Stimulated activated CD4-positive, alpha-beta T cell treated with anti-CD3 and anti-CD28 coated beads, TNF-alpha, amount 100 ng/mL, for 1 hour (primary cell): ENCODE results near the gene BTBD17.
"Not testable (repeated sequence)": the region's sequence is repeated elsewhere in the genome, so short reads cannot be mapped to it uniquely, and the experiment has no call there.

Experiments
- DNase-seq, 3 donors: peaks; one replicate each; pipeline ENCODE4 v3.0.0-alpha.2; 2020; ENCODE audit warnings: low read depth in 3 of 3, low spot score in 1 of 3

BTBD17 gene, protein sequence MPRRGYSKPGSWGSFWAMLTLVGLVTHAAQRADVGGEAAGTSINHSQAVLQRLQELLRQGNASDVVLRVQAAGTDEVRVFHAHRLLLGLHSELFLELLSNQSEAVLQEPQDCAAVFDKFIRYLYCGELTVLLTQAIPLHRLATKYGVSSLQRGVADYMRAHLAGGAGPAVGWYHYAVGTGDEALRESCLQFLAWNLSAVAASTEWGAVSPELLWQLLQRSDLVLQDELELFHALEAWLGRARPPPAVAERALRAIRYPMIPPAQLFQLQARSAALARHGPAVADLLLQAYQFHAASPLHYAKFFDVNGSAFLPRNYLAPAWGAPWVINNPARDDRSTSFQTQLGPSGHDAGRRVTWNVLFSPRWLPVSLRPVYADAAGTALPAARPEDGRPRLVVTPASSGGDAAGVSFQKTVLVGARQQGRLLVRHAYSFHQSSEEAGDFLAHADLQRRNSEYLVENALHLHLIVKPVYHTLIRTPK

GRCh38 chr17:74361230-74362068, at the start of gene BTBD17:
BTBD17 (minus strand) TSS chr17:74361868; CDS start chr17:74361819, 49 bp downstream.
- peak in 1 of 3 donors; percentile 17 for DNase-seq

- DNase-seq = no peak
Measured at GRCh38 chr17:74410001-74410443, 48.4 kb upstream of the BTBD17 start.

- no peak for DNase-seq
Measured at GRCh38 chr17:74408815-74409214, 47.1 kb upstream of the BTBD17 start.

DNA sequence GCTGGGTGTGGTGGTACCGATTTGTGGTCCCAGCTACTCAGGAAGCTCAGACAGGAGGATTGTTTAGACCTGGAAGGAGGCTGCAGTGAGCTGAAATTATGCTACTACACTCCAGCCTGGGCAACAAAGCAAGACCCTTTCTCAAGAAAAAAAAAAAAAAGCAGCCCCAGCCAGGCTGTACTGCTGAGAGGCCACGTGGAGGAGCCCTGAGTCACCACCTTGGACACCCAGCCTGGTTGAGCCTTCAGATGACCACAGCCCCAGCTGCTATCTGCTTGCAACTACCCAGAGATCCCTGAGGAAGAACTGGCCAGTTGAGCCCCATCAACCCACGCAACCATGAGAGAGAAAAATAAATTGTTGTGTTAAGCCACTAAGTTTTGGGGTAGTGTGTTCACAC, 46.6 kb upstream of the BTBD17 start:
- no peak for DNase-seq

GRCh38 chr17:74407384-74407783, 45.7 kb upstream of the BTBD17 start:
- no peak for DNase-seq

DNA sequence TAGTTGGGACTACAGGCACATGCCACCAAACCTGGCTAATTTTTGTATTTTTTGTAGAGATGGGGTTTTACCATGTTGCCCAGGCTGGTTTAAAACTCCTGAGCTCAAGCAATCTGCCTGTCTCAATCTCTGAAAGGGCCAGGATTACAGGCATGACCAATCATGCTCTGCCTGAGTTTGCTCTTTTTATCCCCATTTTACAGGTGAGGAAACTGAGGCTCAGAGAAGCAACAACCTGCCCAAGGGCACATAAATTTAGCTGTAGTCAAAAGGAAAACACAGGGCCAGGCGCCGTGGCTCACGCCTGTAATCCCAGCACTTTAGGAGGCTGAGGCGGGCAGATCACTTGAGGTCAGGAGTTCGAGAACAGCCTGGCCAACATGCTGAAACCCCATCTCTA, 43.6 kb upstream of the BTBD17 start:
- not testable (repeated sequence) for DNase-seq

GRCh38 chr17:74404789-74405188, 43.1 kb upstream of the BTBD17 start:
- DNase-seq = no peak

GRCh38 chr17:74404218-74404617, 42.5 kb upstream of the BTBD17 start:
- no peak for DNase-seq

DNA sequence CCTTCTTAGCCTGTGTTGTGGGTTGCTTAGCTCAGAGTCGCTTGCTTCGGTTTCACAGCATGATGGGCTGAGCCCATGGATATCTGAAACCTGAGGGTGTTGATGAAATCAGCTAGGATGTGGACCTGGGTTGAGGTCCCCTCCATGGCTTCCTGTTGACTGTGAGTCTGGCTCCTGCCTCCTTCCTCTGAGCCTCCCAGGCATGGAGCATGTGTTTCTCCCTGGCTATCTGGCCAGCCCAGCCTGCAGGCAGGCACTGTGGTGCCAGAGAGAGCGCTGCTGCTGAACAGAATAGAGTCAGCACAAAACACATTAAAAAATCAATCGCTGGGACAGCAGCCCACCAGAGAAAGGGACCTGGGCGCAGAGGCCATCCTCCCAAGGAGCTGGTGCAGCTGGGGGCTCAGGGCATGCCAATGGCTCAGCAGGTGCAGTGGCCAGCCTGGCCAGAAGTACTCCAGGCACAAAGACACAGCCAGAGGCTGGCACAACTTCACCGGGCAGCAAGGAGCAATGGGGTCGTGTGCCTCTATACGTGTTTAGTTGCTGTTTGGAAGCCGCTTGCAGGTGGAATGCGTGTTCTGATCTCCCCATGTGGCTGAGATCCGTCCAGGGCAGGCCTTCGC, 42.0 kb upstream of the BTBD17 start:
- no peak for DNase-seq

DNA sequence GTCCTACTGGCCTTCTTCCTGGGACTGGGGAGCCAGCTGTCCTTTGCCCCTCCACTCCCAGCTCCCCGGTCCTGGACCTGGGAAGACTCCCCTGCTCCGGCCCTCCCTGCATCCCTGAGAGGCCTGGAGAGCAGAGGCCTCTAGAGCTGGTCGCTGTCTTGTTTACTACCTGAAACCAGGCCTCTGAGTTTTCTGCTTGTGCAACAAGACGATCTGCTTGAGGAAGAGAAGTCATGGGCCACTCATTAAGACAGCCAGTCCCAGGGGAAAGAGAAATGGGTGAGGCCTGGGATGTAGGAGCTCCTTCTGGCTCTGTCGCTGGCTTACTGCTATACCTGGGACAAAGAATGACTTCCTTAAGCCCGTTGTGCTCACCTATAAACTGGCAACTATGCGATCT, 40.4 kb upstream of the BTBD17 start:
- DNase-seq = no peak

- no peak for DNase-seq
Measured at GRCh38 chr17:74396567-74396966, 34.9 kb upstream of the BTBD17 start.

- no peak for DNase-seq
Measured at GRCh38 chr17:74394977-74395376, 33.3 kb upstream of the BTBD17 start.

- no peak for DNase-seq
Measured at GRCh38 chr17:74394275-74394950, 32.7 kb upstream of the BTBD17 start.

DNA sequence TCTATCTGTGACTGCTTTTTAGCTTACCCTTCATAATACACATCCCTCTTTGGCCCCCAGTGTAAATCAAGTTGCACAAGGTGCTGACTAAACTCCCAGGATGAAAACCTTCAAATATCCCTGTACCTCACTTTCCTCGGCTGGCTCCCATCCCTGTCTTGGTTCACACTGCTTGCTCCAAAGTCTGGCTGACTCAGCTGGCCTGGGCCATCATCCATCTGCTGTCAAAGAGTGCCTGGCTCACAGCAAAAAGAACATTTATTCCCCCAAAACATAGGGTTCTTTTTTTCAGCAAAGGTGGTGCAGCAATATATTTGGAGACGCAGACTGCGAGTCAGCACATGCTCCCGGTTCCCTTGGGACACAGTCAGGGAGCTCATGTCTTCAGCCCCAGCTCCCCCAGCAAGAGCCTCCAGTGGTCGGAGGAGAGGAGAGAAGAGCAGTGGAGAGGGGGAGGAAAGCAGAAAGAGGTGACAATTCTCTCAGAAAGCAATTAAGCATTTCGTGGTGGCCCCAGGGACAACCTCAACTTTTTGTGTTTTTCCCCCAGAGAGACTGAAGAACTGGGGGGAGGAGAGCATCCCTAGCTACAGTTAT, 31.8 kb upstream of the BTBD17 start:
- DNase-seq = no peak

DNA sequence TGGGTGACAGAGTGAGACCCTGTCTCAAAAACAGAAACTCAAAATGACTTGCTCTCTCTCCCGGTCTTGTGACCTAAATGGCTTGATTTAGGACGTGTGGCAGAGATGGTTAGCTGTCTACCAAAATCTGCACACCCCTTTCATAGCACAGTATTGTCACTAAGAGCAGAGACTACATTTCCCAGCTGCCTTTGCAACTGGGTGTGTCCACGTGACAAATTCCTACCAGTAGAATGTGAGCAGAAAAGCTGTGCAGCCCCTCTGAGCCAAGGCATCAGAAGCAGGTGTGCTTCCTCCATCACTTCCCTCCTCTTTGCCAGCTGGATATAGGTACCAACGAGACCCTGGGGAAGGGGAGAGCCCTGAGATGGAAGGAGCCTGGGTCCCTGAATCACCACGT, 31.2 kb upstream of the BTBD17 start:
- no peak for DNase-seq

DNA sequence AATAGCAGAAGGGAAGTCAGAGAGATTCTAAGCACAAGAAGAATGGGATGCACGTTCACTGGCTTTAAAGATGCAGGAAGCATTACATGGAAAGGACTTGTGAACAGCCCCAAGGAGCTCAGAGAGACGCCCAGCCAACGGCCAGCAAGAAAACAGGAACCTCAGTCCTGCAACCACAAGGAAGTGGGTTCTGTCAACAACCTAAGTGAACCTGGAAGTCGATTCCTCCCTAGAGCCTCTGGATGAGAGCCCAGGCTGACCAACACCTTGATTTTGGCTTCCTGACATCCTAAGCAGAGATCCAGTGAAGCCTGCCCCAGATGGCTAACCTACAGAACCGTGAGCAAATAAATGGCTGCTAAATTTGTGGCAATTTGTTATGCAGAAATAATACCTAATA, 30.1 kb upstream of the BTBD17 start:
- DNase-seq = no peak

DNA sequence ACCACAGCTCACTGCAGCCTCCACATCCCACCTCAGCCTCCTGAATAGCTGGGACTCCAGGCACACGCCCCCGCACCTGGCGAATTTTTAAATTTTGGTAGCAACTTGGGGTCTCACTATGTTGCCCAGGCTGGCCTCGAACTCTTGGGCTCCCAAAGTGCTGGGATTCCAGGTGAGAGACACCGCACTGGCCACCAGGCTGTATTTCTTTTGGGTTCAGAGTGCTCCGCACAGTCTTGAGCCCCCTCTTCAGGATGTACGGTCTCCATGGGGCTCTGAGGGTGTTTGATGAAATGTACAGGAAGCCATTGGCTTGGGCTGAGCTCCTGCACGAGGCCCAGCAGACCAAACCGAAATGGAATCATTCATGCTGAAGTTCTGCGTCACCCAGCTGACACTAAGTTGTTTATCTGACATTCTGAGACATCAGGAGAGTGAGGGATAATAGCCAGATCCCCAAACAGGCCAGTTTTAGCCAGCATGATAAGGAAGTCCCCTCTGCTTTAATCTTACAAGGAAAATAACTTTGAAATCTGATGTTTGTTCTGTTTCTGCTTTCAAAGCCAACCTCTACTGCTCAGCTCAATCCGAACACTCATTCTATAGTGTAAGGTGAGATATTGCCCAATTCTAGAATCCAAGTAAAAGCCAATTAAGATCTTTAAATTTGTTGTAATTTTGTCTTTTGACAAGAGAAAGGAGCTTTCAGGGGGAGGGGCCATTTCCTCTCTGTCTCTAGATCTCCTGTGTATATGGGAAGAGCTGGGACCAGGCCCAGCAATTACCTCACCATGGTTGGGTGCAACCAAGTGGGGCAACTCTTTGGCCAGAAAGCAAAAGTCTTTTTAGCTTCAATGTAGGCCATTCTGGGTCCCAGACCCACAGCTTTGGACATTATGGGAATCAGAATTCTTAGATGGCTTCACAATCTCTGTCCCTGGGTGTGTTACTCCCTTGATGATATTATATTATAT, 29.3 kb upstream of the BTBD17 start:
- DNase-seq = no peak

GRCh38 chr17:74389937-74390679, 28.4 kb upstream of the BTBD17 start:
- no peak for DNase-seq
